Liver (tissue), 3 donors: ENCODE results near the gene OPHN1.

Experiments used
- CTCF ChIP-seq: fragments of 150-350 bp; IDR thresholded peaks from 2 replicates; pipeline ENCODE4 v1.5.1; 2017; ENCODE audit warnings: improper control_type of control experiment, low read depth, low read length; ENCODE audit not compliant: missing input control
- EGR1 ChIP-seq, 2 donors: IDR thresholded peaks; 2 replicates each; pipeline ENCODE4 v1.6.1; 2016 to 2018; ENCODE audit warnings: antibody characterized with exemption in 2 of 2, low read depth in 2 of 2
- FOXA1 ChIP-seq: IDR thresholded peaks from 2 replicates; pipeline ENCODE4 v1.6.1; 2016; ENCODE audit warnings: antibody characterized with exemption
- HNF4A ChIP-seq, 2 donors: conservative IDR thresholded peaks; 2 replicates each; pipeline ENCODE4 v1.6.1; 2016; ENCODE audit warnings: antibody characterized with exemption in 2 of 2, mild to moderate bottlenecking in 2 of 2
- HNF4G ChIP-seq: IDR thresholded peaks from 2 replicates; pipeline ENCODE4 v1.6.1; 2016; ENCODE audit warnings: antibody characterized with exemption
- JUND ChIP-seq, 2 donors: IDR thresholded peaks; 2 replicates each; pipeline ENCODE4 v1.6.1; 2016; ENCODE audit warnings: antibody characterized with exemption in 2 of 2
- MAX ChIP-seq: IDR thresholded peaks from 2 replicates; pipeline ENCODE4 v1.6.1; 2016; ENCODE audit warnings: antibody characterized with exemption
- NR2F2 ChIP-seq: IDR thresholded peaks from 2 replicates; pipeline ENCODE4 v1.6.1; 2016; ENCODE audit warnings: antibody characterized with exemption
- RAD21 ChIP-seq, 2 donors: IDR thresholded peaks; 2 replicates each; pipeline ENCODE4 v1.6.1; 2016; ENCODE audit warnings: antibody characterized with exemption in 2 of 2, mild to moderate bottlenecking in 2 of 2
- RXRA ChIP-seq, 2 donors: IDR thresholded peaks; 2 replicates each; pipeline ENCODE4 v1.6.1; 2017 to 2018; ENCODE audit warnings: antibody characterized with exemption in 2 of 2, mild to moderate bottlenecking in 1 of 2
- SP1 ChIP-seq: IDR thresholded peaks from 2 replicates; pipeline ENCODE4 v1.6.1; 2018; ENCODE audit warnings: antibody characterized with exemption, mild to moderate bottlenecking
- TAF1 ChIP-seq: conservative IDR thresholded peaks from 2 replicates; pipeline ENCODE4 v1.6.1; 2016; ENCODE audit warnings: antibody characterized with exemption, mild to moderate bottlenecking
- YY1 ChIP-seq: IDR thresholded peaks from 2 replicates; pipeline ENCODE4 v1.6.1; 2016; ENCODE audit warnings: antibody characterized with exemption, mild to moderate bottlenecking
- ZBTB33 ChIP-seq: IDR thresholded peaks from 2 replicates; pipeline ENCODE4 v1.6.1; 2016; ENCODE audit warnings: antibody characterized with exemption
- donor health status: healthy.
- donor health status: healthy.

GRCh38 chrX:68175562-68175961 lies 257.7 kb downstream of the OPHN1 start:
- TF ChIP-seq FOXA1 (no peak), YY1 (no peak), TAF1 (no peak), CTCF (no peak), ZBTB33 (no peak), SP1 (no peak), RAD21 (IDR thresholded peaks at IDR 0.05) (no peak), MAX (no peak), HNF4A (conservative IDR thresholded peaks at IDR 0.05) (no peak), JUND (IDR thresholded peaks at IDR 0.05) (no peak), HNF4G (no peak), NR2F2 (no peak), EGR1 (IDR thresholded peaks at IDR 0.05; ENCODE audit: low read depth in 2 of 2) (no peak), RXRA (IDR thresholded peaks at IDR 0.05) (no peak)
